HEK293T (cell line): ENCODE measurements around the gene PHACTR2.
"Not testable (repeated sequence)": the region's sequence is repeated elsewhere in the genome, so short reads cannot be mapped to it uniquely, and the experiment has no call there.

Experiments used
- CTCF ChIA-PET: fragments of 350-600 bp; formaldehyde crosslinking; extraction: SDS; loops from one replicate; lab custom pipeline; 2021; ENCODE audit warnings: antibody characterized with exemption, inconsistent platforms; lab: Yijun Ruan, JAX
- POLR2A ChIA-PET: fragments of 350-600 bp; formaldehyde crosslinking; extraction: SDS; loops from one replicate; lab custom pipeline; 2020; ENCODE audit warnings: antibody characterized with exemption, inconsistent platforms; lab: Yijun Ruan, JAX
- DNase-seq: peaks from one replicate; pipeline ENCODE4 v3.0.0; 2012; ENCODE audit warnings: mixed read lengths; ENCODE audit errors: extremely low spot score
- ARNT ChIP-seq: fragments of 450-650 bp; IDR thresholded peaks from 2 replicates; pipeline ENCODE4 v1.6.1; 2017; ENCODE audit warnings: mild to moderate bottlenecking
- BHLHE40 ChIP-seq: fragments of 450-650 bp; IDR thresholded peaks from 2 replicates; pipeline ENCODE4 v1.6.1; 2016; ENCODE audit warnings: mild to moderate bottlenecking, moderate library complexity, borderline replicate concordance
- CTBP1 ChIP-seq: fragments of 450-650 bp; IDR thresholded peaks from 2 replicates; pipeline ENCODE4 v1.6.1; 2016; ENCODE audit warnings: borderline replicate concordance
- ELF4 ChIP-seq: fragments of 450-650 bp; IDR thresholded peaks from 2 replicates; pipeline ENCODE4 v1.6.1; 2017; ENCODE audit warnings: antibody characterized with exemption
- FOXA1 ChIP-seq: fragments of 450-650 bp; IDR thresholded peaks from 2 replicates; pipeline ENCODE4 v1.6.1; 2016; ENCODE audit warnings: mild to moderate bottlenecking
- FOXK2 ChIP-seq: fragments of 450-650 bp; IDR thresholded peaks from 2 replicates; pipeline ENCODE4 v1.6.1; 2016; ENCODE audit warnings: mild to moderate bottlenecking
- FOXM1 ChIP-seq: fragments of 450-650 bp; IDR thresholded peaks from 2 replicates; pipeline ENCODE4 v1.6.1; 2017; ENCODE audit warnings: mild to moderate bottlenecking, borderline replicate concordance
- HDGF ChIP-seq: fragments of 450-650 bp; IDR thresholded peaks from 2 replicates; pipeline ENCODE4 v1.6.1; 2017; ENCODE audit warnings: antibody characterized with exemption, borderline replicate concordance
- L3MBTL2 ChIP-seq: fragments of 450-650 bp; conservative IDR thresholded peaks from 2 replicates; pipeline ENCODE4 v1.6.1; 2016; ENCODE audit warnings: mild to moderate bottlenecking
- LEF1 ChIP-seq: fragments of 450-650 bp; IDR thresholded peaks from 2 replicates; pipeline ENCODE4 v1.6.1; 2017; ENCODE audit warnings: mild to moderate bottlenecking, borderline replicate concordance
- NFRKB ChIP-seq: fragments of 450-650 bp; IDR thresholded peaks from 2 replicates; pipeline ENCODE4 v1.6.1; 2016; ENCODE audit warnings: mild to moderate bottlenecking, moderate library complexity
- PKNOX1 ChIP-seq: fragments of 450-650 bp; IDR thresholded peaks from 2 replicates; pipeline ENCODE4 v1.6.1; 2016
- SP1 ChIP-seq: fragments of 450-650 bp; IDR thresholded peaks from 2 replicates; pipeline ENCODE4 v1.6.1; 2017
- SUZ12 ChIP-seq: fragments of 450-650 bp; IDR thresholded peaks from 2 replicates; pipeline ENCODE4 v1.6.1; 2016; ENCODE audit warnings: mild to moderate bottlenecking
- TARDBP ChIP-seq: fragments of 450-650 bp; IDR thresholded peaks from 2 replicates; pipeline ENCODE4 v1.6.1; 2016
- ZNF384 ChIP-seq: fragments of 450-650 bp; IDR thresholded peaks from 2 replicates; pipeline ENCODE4 v1.6.1; 2016

The PHACTR2 gene

GRCh38 chr6:143642403-143642802, 35.4 kb upstream of the PHACTR2 start:
- no peak for DNase-seq
- TF ChIP-seq BHLHE40 (no peak), HDGF (no peak), FOXK2 (no peak), LEF1 (no peak), FOXA1 (no peak)
- POLR2A ChIA-PET = no interaction called here
- CTCF ChIA-PET = no interaction called here

- POLR2A ChIA-PET = no interaction called here
- CTCF ChIA-PET = no interaction called here
Observed at GRCh38 chr6:143647191-143647590, 30.6 kb upstream of the PHACTR2 start.

GRCh38 chr6:143647732-143648131, 30.0 kb upstream of the PHACTR2 start:
- ChIA-PET CTCF (no interaction called here), POLR2A (no interaction called here)
- DNase-seq = no peak
- TF ChIP-seq PKNOX1 (no peak), CTBP1 (no peak), SUZ12 (no peak), L3MBTL2 (no peak), ARNT (no peak), BHLHE40 (no peak), SP1 (no peak), FOXA1 (no peak), TARDBP (no peak), ZNF384 (no peak), HDGF (no peak), FOXK2 (no peak), NFRKB (no peak)

More at GRCh38 chr6:143647191-143647590, 30.6 kb upstream of the PHACTR2 start:
- TF ChIP-seq PKNOX1 = no peak
- TF ChIP-seq ELF4 = no peak
- TF ChIP-seq FOXK2 = no peak
- no peak for TF ChIP-seq FOXM1
- TF ChIP-seq ZNF384 = no peak
- TF ChIP-seq SP1 = no peak
- TF ChIP-seq HDGF = no peak
- TF ChIP-seq NFRKB = no peak
- no peak for DNase-seq

- POLR2A ChIA-PET, CTCF ChIA-PET, DNase-seq: not testable (repeated sequence)
Observed at GRCh38 chr6:143649319-143649718, 28.4 kb upstream of the PHACTR2 start.

GRCh38 chr6:143651328-143651727, 26.4 kb upstream of the PHACTR2 start:
- CTCF ChIA-PET, POLR2A ChIA-PET, DNase-seq: not testable (repeated sequence)

- DNase-seq = no peak
- TF ChIP-seq FOXM1 = no peak
- no peak for TF ChIP-seq SP1
- no peak for TF ChIP-seq SUZ12
- TF ChIP-seq CTBP1 = no peak
- no peak for TF ChIP-seq LEF1
- TF ChIP-seq FOXK2 = no peak
- TF ChIP-seq ARNT = no peak
- no peak for TF ChIP-seq ZNF384
- no peak for TF ChIP-seq ELF4
- TF ChIP-seq BHLHE40 = no peak
- no peak for TF ChIP-seq TARDBP
- TF ChIP-seq NFRKB = no peak
- no peak for TF ChIP-seq HDGF
- no peak for TF ChIP-seq L3MBTL2
- POLR2A ChIA-PET = no interaction called here
- CTCF ChIA-PET = no interaction called here
Observed at GRCh38 chr6:143652841-143653331, 24.9 kb upstream of the PHACTR2 start.

- no peak for DNase-seq
- CTCF ChIA-PET = no interaction called here
- POLR2A ChIA-PET = no interaction called here
- TF ChIP-seq HDGF (no peak), ARNT (no peak), SP1 (no peak), FOXK2 (no peak), LEF1 (no peak), FOXA1 (no peak), BHLHE40 (no peak), ZNF384 (no peak), NFRKB (no peak), PKNOX1 (no peak), L3MBTL2 (no peak)
Observed at GRCh38 chr6:143655541-143655940, 22.2 kb upstream of the PHACTR2 start.
